Stimulated activated CD8-positive, alpha-beta memory T cell treated with anti-CD3 and anti-CD28 coated beads, Interleukin-15, amount 100 ng/mL, for 4 hours (primary cell): Measurements from ENCODE around the gene NOPCHAP1.
"Not testable (repeated sequence)": the region's sequence is repeated elsewhere in the genome, so short reads cannot be mapped to it uniquely, and the experiment has no call there.

Experiments used
- DNase-seq, 2 donors: peaks; one replicate each; pipeline ENCODE4 v3.0.0-alpha.2; 2020; ENCODE audit warnings: low read depth in 2 of 2

The NOPCHAP1 gene

DNA sequence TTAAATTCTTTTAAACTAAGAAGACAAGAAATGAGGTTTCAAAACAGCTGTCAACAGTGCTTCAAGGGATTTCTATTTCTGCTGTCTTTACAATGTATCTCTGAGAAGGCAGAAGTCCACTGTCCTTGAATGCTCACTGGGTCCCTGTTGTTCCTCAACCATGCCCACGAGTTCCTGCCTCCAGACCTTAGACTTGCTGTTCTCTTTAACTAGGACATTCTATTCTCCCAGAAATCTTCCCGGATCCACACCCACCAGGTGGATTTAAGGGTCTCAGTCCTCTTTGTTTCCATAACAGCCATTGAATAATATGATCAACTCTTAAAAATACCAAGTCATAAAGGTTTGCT is 21.3 kb upstream of the NOPCHAP1 start:
- DNase-seq: no peak

DNA sequence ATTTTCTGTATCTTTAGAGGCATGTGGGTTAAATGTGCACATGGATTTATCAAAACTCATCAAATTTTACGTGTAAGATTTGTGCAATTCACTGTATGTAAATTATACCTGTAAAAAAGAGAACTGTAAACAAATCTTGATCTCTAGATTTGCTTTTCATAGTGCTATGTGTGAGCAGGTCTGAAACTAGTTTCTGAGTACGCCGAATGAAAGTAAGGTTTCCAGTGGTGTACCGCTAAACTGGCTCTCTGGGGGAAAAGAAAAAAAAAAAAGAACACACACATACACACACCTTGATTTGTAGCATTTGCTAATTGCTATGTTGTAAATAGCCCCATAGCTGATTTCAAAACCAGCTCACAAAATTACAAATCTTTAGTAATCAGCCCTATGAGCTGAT is 19.4 kb upstream of the NOPCHAP1 start:
- DNase-seq: no peak

DNA sequence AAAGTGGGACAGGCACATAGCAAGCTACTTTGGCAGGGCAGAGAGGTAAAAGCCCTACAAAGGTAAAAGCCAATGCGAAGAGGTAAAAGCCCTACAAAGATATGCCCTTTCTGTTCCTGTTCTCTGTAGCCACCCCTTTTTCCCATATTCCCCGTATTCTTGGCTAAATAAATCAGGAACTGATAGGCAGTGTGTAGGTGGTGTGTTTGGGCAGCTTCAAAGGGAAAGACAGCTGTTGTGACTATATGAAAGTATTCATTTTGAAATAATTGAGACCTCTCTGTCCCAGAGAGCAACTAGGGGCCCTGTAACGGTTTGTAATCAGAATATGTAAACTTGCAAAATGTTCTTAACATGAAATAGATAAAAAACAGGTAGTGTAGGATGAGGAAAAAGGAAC is 16.8 kb upstream of the NOPCHAP1 start:
- DNase-seq: no peak

DNA sequence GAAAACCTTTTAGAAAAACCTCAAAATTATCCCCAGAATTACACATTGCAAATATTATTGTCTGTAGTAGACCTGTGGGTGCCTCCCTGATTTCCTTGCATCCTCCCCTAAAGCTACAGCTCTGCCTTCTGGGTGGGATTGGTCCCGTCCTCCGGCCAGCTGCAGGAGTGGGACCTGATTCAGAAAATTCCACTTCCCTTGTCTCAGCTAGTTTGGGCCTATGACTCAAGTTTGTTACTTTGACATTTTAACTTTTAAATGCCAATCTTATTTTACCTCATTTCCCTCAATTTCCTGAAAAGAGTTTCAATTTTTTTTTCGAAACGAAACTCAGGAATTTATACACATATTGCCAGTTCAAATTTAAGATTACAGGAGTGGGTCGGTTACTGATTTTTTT is 14.8 kb upstream of the NOPCHAP1 start:
- DNase-seq: no peak

DNA sequence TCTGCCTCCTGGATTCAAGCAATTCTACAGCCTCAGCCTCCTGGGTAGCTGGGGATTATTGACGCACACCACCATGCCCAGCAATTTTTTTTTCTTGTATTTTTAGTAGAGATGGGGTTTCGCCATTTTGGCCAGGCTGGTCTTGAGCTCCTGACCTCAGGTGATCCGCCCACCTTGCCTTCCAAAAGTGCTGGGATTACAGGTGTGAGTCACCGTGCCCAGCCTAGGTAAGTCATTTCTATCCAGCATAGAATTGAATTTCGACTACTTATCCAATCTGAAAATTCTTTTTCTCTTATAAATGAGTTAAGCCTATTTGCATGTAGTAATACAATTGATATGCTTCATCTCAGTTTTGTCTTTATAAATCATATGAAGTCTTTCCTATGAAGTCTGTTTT is 12.9 kb upstream of the NOPCHAP1 start:
- no peak for DNase-seq

DNA sequence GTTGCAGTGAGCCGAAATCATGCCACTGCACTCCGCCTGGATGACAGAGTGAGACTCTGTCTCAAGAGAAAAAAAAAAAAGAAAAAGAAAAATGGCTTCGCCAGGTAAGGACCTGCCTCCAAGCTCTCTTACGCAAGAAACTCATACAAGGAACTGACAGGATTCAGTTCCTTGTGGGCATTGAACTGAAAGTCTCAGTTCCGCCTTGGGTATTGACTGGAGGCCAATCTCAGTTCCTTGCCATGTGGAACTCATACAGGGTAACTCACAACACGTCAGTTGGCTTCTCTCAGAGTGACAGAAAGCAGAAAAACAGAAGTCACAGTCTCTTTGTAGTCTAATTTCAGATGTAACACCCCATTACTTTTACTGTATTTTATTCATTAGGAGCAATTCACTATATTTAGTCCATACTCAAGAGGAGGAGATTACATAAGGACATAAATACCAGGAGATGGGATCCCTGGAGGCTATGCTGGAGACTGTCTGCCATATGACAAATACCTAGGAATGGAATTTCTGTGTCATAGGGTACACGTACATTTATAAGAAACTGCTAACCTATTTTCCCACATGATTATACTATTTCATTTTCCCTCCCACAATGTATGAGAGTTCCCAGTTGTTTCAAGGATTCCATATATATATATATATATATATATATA is 11.4 kb upstream of the NOPCHAP1 start:
- DNase-seq: no peak

DNA sequence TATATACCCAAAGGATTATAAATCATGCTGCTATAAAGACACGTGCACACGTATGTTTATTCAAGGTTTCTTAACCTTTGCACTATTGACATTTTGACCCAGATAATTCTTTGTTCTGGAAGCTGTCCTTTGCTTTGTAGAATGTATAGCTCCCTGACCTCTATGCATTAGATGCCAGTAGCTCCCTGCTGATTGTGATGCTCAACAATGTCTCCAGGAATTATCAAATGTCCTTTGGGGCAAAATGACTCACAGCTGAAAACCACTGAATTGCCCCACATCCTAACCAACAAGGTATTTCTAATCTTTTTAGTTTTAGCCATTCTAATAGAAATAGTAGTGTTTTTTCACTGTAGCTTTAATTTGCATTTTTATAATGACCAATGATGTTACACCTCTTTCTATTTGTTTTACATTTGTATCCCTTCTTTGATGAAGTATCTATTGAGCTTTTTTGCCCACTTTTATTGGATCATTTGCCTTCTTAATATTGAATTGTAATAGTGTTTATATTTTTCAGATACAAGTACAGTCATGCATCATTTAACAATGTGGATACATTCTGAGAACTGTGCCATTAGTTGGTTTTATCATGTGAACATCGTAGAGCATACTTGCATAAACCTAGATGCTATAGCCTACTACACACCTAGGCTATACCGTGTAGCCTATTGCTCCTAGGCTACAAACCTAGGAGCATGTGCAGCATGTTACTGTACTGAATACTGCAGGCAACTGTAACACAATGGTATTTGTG is 10.4 kb upstream of the NOPCHAP1 start:
- no peak for DNase-seq

DNA sequence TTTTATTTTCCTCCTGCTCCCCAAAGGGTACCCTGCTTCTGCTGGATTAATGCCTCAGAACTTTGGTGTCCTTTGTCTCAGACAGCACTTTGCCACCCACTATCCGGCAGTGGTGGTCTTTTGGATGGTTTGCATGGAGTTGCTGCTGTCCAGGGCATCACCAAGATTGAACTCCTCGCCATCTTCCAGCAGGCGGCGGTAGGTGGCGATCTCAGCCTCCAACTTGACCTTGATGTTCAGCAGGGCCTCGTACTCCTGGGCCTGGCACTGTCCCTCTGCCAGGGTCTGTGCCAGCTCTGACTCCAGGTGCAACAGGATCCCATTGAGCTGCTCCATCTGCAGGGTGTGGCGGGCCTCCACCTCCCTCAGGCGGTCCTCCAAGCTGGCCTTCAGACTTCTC is 9.4 kb upstream of the NOPCHAP1 start:
- DNase-seq: no peak

DNA sequence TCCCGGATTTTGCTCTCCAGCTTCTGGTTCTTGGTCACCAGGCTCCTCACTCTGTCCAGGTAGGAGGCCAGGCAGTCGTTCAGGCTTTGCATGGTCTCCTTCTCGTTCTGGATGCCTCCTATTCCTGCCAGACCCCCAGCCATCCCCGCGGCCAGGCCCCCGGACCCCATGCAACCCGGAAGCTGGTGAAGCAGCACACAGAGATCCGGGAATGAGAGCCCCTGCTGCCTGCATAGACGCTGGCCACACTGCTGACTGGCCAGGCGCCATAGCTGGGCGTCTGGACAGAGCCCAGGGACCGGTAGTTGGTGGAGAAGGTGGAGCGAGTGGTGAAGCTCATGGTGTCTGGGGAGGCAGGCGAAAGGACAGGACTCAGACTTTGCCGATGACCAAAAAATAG is 8.4 kb upstream of the NOPCHAP1 start:
- DNase-seq: not testable (repeated sequence)

DNA sequence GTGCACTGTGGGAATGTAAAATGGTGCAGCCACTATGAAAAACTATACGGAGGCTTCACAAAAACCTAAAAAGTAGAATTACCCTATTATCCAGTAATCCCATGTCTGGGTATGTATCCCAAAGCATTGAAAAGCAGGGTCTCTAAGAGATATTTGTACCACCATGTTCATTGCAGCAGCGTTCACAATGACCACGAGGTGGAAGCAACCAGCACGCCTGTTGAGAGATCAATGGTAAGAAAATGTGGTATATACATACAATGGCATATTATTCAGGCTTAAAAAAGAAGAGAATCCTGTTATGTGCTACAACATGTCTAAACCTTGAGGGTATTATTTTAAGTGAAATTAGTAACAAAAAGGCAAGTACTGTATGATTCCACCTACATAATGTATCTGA is 910 bp upstream of the NOPCHAP1 start:
- DNase-seq: no peak

DNA sequence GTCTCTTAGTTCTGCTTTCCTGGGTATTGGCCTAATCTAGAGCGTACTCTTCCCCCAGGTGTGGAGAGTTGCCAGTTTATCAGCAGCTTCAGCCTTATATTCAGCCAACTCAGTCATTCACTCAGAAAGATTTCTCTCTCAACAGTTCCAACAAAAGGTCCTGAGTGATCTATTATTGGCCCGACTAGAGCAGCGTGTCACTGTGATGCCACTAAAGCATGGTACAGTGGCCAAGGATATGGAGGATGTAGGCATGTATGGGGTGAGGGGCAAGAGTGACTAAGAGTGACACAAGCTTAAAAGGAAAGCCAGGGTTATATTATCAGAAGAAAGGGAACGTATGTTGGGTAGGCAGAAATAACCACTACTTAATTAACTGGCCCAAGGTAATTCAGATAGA is 4.8 kb downstream of the NOPCHAP1 start:
- no peak for DNase-seq

DNA sequence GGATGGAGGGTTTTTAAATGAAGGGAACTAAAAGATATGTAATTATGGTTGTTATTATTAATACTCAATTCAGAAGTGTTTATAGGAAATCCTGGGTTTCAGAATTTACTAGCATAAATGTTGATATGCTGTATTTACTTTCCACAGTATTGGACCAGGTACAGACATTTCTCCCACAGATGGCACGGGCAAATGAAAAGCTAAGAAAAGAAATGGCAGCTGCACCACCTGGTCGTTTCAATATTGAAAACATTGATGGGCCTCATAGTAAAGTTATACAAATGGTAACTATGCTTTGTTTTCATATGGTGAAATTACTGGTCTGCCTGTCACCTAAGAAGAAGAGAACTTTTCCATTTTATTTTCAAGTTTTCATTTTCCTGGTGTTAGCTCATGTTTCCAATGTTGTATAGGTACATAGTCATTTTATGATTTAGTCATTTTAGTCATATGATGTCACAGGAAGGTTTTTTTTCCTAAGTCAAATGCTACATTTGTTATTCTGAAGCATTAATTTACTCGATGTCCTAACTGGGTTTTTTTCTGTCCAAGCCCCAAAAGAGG is 5.5 kb downstream of the NOPCHAP1 start:
- no peak for DNase-seq

DNA sequence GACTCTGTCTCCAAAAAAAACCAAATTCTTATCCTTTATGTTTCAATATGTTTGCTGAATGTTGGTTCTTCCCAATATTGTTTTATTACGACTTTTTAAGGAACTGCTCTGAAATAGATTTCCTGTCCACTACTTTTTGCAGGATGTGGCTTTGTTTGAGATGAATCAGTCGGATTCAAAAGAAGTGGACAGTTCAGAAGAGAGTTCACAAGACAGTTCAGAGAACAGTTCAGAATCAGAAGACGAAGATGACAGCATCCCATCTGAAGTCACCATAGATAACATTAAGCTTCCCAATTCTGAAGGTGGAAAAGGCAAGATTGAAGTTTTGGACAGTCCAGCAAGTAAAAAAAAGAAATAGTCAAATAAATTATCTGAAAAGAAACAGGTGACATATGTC is 8.2 kb downstream of the NOPCHAP1 start:
- DNase-seq: no peak

DNA sequence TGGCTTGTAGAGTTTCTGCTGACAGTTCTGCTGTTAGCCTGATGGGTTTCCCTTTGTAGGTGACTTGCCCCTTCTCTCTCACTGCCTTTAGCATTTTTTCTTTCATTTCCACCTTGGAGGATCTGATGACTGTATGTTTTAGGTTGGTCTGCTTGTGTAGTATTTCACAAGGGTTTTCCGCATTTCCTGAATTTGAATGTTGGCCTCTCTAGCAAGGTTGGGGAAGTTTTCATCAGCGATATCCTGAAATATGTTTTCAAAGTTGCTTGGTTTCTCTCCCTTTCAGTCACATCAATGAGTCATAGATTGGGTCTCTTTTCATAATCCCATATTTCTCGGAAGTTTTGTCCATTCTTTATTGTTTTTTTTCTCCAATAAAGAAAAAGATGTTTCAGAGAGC is 11.4 kb downstream of the NOPCHAP1 start:
- no peak for DNase-seq

DNA sequence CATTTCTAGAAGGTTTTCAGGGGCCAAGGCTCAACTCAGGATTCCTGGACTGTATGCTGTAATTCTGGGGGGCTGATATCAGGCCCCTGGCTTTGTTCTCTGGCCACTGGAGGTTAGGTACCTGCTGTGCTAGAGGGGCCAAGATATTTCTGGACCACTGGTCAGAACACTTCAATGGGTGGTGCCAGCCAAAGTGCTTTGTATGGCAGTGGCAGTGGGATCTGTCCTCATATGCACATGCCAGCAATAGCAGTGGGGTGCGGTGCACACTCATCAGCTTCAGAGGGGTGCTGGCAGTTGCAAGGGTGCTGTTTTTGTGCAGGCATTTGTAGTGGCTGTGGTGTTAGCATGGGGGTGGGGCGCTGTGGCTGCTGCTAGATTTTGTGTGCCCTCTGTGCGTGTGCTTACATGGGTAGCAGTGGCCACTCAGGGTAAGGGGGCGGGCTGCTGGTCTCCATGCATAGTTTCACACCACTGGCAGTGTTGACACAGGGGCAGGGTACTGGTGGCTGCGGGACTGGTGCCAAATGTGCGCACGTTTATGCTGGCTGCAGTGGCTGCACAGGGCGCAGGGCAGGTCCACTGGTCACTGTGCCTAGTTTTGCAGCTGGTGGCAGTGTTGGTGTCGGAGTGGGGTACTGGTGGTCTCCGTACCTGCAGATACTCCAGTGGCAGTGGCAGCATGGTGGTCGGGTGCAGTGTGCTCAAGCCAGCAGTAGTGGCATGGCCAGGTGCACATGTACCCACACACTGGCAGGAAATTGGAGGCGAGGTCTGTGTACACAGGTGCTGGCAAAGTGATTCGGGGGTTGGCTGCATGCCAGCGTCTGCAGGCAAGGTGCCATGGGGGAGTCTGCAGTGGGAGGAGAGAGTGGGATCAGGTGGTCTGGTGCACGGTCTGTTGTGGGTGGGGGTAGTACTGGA is 12.6 kb downstream of the NOPCHAP1 start:
- DNase-seq: no peak

DNA sequence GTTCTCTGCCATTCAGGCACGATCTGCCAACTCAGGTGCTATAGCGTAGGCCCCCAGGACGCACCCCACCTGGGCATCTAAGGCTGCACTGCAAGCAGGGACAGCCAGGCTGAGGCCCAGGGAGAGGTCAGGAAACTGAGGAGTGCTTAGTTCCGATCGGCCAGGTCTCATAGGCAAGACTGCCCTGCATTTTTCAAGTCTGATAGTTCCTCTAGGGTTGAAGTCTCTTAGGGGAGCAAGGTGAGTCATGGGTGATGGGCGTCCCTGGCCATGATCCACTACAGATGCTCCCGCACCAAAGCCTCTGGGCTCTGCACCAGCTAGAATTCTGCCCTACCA is 13.2 kb downstream of the NOPCHAP1 start:
- DNase-seq: no peak

DNA sequence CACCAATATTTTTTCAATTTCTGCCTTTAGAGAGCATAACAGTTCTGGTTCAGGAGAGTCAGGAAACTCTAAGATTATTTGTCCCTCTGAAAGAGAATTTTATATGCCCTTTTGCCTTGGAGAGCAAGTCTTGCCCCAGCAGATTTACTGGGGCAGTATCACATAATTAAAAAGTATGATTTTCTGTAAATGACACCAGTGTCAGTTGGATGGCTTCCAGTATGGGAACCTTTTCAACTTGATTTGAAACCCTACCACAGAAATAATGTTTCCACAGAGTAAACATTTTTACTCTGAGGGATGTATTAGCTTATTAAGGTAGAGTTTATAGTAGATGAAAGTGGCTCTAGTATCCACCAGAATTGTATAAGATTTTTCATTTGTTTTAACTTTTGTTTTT is 15.4 kb downstream of the NOPCHAP1 start:
- DNase-seq: no peak

DNA sequence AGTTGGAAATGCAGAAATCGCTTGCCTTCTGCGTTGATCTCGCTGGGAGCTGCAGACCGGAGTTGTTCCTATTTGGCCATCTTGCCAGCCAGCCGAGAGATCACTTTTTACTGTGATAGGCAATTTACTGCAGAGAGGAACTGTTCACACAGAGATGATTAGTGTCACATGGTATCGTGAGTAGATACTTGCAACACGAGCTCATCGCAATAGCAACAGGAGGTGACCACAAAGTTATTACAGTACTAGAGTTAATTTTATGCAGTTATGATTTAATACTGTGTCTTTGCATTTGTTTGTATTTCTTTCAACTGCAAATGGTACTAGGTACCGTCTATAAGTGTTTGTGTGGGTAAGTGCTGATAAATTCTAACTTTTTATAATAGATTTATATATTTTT is 27.8 kb downstream of the NOPCHAP1 start:
- no peak for DNase-seq

DNA sequence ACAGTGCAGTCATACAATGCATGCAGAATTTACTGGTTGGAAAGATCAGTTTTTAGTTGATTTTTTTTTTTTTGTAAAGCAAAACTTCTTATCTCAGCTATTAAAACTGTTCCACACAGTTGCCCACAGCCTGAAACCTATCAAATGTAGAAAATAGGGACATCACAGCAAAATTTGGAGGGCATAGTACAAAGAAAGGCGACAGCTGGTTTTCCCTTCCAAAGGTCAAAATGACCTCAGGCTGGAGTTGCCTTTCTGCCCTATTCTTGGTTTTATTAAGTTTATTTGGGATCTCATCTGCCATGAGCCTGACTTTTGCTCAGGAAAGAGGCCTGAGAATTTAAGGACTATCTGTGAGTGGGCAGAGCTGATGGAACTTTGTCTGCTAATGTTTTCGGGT is 28.5 kb downstream of the NOPCHAP1 start:
- DNase-seq: no peak

DNA sequence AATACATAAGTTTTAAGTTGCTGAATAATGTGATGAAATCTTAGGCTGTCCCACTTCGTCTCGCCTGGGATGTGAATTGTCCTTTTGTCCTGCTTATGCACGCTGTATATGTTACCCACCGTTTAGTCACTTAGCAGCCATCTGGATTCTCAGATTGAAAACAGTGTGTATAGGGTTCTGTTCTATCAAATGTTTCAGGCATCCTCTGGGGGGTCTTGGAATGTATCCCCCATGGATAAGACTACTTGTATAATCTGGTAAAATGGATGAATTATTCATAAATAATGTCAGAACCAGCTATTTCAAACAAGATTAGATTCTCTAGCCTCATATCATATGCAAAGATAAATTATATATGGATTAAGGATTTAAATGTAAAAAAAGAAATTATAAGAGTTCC is 29.4 kb downstream of the NOPCHAP1 start:
- DNase-seq: no peak

DNA sequence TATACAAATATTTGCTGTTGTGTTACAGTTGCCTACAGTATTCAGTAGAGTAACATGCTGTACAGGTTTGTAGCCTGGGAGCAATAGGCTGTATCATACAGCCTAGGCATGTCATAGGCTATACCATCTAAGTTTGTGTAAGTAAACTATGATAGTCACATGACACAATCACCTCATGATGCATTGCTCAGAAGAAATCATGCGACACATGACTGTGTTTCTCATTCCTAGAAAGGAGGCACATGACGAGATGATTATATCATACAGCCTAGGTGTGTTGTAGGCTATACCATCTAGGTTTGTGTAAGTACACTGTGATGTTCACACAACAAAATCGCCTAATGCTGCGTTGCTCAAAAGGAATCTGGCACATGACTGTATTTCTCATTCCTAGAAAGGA is 31.9 kb downstream of the NOPCHAP1 start:
- no peak for DNase-seq

DNA sequence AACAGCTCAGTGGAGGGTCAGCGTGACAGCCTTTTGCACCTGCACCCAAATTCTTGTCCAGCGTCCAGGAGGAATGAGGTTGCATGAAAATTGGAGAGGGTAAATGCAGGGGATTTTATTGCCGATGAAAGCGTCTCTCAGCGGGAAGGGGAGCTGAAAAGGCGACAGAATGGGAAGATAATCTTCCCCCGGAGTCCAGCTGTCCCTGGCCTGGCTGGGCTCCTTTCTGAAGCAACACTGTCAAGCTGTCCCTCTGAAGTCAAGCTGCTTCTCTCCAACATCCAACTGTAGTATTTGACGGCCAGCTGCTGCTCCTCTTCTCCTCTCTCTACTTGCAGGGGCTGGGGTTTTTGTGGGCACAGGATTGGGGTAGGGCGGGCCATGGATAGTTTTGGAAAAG is 32.7 kb downstream of the NOPCHAP1 start:
- no peak for DNase-seq
